ENCODE results near the gene KLK12. TPM values are rescaled to one million over a fixed set of nuclear protein-coding genes. Genes with fewer than 3 reads are reported as not detected.
A peak's percentile ranks its signal among the peaks of the same experiment; 100 is the strongest.

The KLK12 gene, protein sequence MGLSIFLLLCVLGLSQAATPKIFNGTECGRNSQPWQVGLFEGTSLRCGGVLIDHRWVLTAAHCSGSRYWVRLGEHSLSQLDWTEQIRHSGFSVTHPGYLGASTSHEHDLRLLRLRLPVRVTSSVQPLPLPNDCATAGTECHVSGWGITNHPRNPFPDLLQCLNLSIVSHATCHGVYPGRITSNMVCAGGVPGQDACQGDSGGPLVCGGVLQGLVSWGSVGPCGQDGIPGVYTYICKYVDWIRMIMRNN
- 0.78 TPM for total RNA-seq

DNA sequence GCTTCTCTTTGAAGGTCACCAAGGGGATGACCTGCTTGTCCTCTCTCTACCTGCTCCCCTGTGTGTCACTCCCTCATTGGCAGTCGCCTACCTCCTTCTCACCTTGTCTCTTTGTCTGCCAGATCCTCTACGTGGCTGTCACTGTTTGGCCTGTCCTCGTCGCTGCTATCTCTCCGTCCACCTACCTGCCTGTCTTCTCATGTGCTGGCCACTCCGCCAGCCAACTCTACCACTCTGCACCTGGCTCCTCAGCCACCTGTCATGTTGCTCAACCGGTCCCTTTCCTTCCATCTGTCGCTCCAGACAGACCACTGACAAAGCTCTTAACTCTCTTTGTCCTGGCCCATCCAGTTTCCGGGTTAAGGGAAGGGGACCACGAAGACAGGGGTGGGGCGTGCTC is at the start of gene KLK12:
Gene KLK12 (minus strand): TSS at position 299 of the 400 bp plus-strand sequence. CDS start 381 bp downstream, outside the sequence.
- DNase-seq (ENCODE audit: low spot score) = peak; percentile 21

DNA sequence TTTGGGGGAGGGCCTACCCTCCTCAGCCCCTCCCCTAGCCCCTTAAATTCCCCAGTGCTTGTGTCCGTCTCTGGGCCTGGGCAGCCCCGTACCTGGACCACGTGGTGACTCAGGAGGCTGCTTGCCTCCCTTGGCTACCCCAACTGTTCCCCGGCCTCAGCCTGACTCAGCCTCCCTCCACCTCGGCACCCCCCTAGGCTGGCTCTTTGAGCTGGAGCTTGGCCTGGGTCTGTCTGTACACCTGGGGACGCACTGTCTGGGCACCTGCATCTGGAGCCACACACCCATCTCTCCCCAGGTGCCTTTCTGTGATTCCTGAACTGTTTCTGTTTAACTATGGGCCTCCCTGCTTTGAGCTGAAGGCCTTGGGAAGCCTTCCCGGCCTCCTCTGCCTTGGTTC is 49.7 kb upstream of the KLK12 start:
- DNase-seq (ENCODE audit: low spot score) = no peak

DNA sequence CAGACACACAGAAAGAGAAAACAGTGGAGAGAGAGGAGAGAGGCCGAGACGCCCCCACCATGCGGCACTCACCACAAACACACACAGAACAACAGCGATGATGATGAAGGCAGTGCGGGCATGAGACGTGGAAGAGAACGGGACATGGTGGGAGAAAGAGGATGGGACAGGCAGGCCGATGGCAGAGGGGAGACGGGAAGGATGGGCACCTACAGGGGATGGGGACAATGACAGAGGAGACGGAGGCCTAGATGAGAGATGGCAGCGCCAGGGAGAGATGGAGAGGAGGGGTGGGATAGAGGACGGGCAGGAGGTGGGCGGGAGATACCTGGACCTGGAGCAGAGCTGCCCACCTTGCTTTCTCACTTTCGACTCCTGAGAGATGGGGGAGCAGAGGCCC is 49.0 kb upstream of the KLK12 start:
- DNase-seq (ENCODE audit: low spot score) = no peak

DNA sequence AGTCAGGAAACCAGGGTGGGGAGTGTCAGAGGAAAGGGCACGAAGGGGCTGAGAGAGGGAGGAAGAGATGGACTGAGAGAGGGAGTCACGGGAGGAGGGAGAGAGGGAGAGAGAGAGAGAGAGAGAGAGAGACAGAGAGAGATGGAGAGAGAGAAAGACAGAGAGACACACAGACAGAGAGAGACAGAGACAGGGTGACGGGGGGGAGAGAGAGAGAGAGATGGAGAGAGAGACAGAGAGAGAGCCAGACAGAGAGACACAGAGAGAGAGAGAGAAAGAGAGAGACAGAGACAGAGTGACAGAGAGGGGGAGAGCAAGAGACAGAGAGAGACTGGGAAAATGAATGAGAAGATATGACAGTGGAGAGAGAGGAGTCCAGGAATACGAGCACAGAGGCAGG is 48.4 kb upstream of the KLK12 start:
- DNase-seq (ENCODE audit: low spot score) = no peak

DNA sequence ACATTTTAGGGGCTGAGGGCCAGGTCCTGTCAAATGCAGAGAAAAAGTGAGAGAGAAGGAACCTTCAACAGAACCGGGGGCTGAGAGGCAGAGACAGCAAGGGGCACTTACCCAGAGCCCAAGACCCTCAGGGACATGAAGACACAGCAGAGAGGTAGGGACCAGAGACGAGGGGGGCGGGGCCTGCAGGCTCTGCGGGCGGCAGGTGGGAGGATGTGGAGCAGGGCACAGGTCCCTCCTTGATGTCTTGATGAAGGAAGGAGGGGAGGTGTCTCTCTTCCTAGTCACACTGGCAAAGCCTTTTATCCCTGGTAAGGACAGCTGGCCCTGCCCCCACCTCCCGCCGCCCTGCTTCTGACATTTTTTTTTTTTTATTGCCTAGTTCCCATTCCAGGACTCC is 47.8 kb upstream of the KLK12 start, which contains the start of gene KLK14:
Gene KLK14 (minus strand): TSS at position 277 of the 400 bp plus-strand sequence. CDS start 273 bp downstream, at position 4.
- DNase-seq (ENCODE audit: low spot score) = no peak

DNA sequence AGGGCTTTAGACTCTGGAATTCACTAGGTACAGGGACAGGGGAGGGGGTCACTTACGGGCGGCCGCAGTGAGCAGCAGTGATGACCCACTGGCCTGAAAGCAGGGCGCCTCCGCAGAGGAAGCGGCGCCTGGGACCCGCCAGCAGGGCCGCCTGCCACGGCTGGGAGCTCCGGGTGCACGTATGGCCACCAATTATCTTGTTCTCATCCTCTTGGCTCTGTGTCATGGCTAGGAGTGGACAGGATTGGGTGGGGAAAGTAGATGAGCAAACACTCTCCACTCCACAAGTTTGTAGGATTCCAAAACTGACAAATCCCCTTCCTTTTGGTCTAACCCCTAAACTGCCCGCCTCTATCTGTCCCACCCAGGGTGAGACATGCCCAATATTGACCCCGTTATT is 46.7 kb upstream of the KLK12 start:
- DNase-seq (ENCODE audit: low spot score) = no peak

DNA sequence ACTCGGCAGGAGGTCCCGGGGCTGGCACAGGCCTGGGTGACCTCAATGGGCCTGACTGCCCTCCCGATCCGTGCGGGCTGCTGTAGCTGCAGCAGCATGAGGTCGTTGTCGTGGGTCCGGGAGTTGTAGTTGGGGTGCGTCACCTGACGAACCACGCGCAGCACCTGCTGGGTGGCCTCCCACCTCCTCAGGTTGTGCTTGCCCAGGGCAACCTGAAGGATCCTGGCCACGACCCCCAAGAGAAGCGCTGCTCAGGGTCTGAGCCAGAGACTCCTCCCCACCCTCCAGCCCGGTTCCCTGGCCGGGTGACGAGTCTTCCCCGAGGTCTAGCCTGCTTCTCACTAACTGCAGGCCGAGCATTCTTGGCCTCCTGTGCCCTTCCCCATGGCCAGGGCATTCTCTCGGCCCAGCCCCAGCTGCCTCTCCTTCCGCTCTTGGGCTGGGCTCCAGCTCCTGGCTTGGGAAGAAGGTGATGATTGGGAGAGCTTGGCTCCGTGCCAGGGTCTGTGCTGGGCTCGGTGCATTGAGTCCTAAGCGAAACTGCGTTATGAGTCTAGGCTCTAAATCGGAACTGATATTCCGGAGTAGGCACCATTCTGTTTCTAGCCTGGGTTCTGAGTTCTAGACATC is 44.8 kb upstream of the KLK12 start:
- DNase-seq (ENCODE audit: low spot score) = no peak

DNA sequence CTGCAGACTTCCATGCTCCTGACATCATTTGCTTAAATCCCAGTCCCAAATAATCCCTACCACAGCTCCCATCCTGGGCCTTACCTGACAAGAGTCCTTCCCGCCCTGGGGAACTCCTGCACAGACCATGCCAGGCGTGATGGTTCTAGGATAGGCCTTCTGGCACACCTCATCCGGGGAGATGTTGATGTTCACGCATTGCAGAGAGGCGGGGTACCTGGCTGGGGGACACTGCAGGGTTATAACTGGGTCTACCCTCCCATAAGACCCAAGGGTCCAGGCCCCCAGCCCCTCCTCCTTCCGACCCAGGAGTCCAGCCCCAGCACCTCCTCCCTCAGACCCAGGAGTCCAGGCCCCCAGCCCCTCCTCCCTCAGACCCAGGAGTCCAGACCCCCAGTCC is 43.9 kb upstream of the KLK12 start:
- DNase-seq (ENCODE audit: low spot score) = no peak

DNA sequence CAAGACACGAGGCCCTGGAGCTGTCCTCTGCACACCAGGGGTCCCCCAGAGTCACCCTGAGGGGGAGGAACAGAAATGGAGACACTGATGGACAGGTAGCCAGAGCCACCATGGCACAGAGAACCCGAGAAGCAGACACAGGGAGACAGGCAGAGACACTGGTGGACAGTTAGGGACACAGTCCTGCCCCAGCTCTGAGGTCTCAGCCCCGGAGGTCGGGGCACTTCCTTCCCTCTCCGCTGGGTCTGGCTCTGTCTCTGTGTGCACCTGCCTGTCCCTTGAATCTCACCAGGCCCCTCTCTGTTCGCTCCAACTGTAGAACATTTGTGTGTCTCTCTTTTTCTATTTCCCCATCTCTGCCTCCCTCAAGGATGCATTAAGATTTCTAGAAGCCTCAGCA is 43.3 kb upstream of the KLK12 start:
- DNase-seq (ENCODE audit: low spot score) = no peak

DNA sequence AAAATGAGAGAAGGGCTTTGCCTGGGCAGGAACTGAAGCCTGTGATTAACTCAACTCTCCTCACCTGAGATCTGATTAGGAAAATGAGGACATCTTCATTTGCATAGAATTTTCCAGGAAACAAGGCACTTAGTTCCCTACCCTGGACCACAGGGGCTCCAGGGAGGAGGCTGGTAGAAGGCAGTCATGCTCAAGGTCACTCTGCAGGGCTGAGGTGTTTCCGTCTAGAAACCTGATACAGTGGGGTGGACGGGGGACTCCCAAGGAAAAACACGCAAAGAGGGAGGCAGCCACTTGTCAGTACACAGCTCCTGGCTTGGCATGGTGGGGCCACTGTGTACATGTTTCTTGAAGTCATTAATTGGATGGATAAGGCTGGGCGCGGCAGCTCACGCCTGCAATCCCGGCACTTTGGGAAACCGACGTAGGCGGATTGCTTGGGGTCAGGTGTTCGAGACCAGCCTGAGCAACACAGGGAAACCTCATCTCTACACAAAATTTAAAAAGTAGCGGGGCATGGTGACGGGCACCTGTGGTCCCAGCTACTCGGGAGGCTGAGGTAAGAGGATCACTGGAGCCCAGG is 41.9 kb upstream of the KLK12 start:
- no peak for DNase-seq (ENCODE audit: low spot score)

DNA sequence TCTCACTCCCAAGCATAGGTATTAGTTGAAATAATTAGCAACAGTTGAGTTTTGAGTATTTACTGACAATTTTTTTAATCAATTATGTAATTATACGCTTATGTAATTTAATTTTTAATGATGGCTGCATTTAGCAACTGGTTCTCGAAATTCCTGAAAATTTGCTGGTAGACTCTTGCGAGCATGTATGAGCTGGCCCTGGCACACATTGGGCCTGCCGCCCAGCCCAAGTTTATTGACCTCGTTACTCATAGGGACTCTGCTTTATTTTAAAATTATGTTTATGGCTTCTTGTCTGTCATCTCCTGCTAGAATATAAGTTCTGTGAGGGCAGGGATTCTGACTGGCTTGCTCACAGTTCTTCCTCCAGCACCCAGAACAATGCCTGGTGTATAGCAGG is 41.2 kb upstream of the KLK12 start:
- no peak for DNase-seq (ENCODE audit: low spot score)

DNA sequence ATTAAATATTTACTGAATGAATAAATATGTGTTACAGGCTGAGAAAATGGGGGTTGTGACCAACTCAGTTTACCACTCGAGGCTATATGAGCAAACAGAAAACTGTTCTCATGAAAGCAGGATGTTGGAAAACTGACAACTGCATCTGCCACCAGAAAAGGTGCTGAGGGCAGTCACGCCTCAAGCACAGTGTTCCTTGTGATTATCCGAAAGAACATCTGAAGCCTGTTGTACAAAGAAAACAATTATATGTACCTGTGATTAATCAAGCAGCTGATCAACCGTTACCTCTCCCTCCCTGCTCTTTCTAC is 36.2 kb upstream of the KLK12 start:
- no peak for DNase-seq (ENCODE audit: low spot score)

DNA sequence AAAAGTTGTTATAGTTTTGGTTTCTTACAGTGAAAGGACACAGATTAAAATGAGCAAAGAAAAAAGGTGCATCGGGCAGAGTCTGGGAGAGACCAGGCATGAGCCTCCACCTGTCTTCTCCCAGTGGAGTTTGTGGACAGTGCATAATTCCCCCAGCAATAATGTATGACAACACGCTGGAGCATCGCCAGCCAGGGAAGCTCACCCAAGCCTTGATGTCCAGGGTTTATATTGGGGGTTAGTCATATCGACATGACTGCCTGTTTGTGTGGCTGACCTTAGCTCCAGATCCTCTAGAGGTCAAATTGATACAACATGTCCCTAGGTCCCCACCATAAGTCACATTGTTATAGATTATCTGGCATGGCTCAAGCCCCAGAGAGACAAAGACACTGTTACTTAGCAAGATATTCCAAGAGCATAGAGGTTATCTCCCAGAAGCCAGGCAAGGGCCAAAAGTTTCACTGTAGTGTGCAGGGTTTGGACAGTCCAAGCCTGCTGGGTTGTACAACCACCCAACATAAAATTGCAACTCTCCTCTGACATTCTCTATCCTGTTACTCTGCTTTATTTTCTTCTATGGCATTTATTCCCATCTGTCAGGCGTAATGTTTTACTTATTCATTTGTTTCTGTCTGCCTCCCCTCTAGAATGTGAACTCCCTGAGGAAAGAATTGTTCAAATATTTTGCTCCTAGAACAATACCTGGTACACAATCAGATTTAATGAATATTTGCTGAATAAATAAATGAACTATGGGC is 35.7 kb upstream of the KLK12 start:
- DNase-seq (ENCODE audit: low spot score) = no peak

DNA sequence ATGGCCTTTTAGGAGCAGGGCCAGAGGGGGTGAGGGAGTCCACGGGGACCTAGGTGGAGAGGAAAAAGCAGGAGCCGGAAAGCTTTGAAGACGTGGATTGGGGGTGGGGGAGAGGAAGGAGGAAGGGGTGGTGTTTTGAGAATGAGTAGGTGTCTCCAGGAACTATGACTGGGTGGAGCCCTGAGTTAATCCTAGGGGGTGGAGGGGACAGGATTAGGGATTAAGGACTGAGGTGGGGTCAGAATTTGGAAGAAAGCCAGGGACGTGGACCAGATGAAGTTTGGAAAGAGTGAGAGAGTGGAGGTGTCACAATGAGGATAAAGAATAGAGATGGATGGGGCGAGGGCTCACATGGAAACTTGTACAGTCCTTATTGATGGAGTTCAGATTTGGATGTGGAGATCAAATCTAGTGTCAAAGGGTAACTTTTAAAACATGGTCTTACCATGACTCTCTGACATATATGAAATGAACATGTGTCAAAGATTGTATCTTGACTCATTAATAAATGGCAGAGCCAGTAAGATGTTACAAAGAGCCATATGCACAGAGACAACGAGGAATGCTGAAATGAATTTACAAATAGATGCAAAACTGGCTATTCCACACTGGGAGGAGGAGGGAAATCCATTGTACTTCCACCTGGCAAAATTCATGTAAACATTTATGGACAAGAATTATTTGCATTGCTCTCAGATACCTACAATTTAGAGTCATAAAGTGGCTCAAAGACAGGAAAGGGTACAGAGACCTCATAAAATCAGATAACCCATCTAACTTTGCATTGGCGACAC is 31.8 kb upstream of the KLK12 start:
- DNase-seq (ENCODE audit: low spot score) = no peak

DNA sequence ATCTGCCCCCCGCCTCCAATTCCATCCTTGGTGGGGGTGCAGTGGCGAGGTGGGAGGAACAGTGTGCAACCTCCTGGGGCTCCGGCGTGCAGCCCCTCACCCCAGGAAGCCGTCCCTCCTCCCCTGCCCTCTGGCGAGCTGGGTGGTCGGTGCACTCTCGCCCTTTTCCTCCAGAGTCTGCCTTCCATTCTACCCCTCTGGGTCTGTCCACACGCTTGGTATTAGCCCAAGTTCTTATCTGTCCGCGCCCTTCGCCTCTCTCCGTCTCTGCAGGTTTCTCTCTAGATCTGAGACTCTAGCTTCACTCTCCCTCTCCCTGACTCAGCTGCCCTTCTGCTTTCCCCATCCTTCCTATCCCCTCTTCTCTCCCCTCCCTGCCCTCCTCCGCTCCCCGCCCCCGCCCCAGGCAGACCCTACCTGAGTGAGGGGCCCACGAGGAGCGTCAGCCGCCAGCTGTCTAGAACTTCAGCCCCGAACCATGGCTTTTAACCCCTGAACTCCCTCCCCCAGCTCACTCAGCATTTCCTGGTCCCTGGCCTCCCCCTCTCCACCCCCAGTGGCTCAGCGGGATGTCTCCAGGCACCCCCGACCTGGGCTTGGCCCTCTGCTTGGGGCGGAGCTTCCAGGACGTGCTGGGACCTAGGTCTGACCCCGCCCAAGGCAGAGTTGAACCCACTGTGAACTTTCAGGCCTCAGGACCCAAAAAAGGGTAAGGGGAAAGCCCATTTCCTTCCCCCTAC is 30.6 kb upstream of the KLK12 start:
- no peak for DNase-seq (ENCODE audit: low spot score)

DNA sequence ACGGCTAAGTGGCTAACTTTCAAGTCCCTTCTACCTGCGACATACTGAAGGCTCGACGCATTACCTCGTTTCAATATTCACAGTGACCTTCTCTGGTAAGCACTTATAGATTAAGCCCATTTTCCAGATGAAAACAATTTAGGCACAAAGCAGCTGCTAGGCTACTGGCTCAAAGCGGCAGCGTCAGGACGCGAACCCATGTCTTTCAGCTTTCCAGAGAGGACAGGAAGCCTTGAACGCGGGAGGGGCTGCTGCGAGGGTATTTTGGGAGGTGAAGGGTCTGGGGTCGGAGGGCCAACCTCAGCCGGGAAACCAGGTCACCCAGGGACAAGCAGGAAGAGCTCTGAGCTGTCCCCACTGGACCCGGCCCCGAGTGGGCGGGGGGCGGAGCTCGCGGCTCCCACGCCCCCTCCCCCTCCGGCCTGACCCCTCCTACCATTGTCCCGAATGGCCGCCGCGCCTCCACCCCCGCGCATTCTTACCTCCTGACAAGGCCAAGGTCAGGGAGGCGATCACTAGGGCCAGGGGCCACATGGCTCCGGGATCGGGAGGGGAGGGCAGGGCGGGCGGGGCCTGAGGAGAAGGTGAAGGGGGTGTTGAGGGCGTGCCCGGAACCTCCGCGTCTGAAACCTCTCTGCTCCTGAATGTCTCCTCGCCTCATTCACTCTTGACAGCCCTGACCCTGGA is 29.9 kb upstream of the KLK12 start, which contains the start of gene KLK13:
Gene KLK13 (minus strand): TSS at position 559 of the 687 bp plus-strand sequence. CDS start 25 bp downstream, at position 534.
- peak; percentile 16 for DNase-seq (ENCODE audit: low spot score)

DNA sequence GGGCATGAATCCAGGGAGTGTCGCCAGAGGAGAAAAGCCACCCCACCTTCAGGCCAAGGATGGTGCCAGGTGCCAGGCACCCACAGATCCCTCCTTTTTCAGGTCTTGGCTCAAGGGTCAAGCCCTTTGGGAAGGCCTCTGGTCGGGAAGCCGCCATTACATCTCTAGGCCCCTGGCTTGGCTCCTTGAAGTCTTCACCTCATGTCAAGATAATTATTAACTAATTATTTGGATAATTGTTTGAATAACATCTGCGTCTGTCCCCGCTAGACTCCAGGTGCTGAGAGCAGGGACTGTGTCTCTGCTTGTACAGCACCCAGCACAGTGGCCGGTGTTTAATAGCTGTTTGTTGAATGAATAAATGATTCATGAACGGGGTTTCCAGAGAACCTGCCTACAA is 28.9 kb upstream of the KLK12 start:
- no peak for DNase-seq (ENCODE audit: low spot score)

DNA sequence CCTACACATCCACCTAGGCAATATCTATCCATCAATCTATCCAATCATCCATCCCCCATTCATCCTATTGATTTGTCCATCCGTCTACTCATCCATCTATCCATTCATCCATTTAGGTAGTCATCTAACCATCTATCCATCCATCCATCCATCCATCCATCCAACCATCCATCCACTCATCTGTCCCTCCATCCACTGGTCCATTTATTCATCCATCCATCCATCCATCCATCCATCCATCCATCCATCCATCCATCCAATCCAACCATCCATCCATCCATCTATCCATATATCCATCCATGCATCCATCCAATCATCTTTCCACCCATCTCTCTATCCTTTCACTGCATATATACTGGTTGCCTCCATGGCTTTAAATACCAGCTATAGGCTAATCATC is 26.2 kb upstream of the KLK12 start:
- DNase-seq (ENCODE audit: low spot score) = no peak

DNA sequence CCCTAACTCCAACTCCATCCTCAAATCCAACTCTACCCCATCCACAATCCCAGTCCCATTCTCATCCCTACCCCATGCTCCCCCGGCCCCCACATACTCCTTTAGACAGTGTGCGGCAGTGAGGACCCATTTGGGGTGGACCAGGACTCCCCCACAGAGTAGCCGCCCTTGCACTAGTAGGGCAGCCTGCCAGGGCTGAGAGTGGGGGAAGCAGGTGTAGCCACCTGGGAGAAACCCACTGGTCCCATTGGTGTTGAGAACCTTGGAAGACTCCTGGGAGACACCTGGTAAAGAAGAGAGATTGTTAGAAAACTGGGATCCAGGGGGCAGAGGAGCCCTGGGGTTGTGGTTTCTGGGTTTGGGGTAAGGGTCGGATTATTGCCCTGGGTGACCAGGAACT is 25.5 kb upstream of the KLK12 start:
- no peak for DNase-seq (ENCODE audit: low spot score)

DNA sequence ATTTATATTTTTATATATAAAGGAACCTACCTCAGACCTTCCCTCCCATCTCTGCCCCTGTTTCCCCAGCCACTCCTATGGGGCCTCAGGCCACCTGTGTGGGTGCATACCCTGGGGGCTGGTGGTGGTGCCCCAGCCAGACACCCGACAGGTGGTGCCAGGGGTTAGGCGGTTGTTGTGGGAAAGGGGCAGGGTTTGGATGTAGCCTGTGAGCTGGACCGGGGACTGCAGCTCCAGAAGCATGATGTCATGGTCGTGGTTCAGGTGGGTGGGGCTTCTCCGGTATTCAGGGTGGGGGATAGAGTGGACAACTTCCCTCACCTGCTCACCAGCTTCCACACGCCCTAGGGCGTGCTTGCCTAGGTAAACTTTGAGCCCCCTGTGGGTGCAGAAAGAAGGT is 24.9 kb upstream of the KLK12 start:
- no peak for DNase-seq (ENCODE audit: low spot score)

DNA sequence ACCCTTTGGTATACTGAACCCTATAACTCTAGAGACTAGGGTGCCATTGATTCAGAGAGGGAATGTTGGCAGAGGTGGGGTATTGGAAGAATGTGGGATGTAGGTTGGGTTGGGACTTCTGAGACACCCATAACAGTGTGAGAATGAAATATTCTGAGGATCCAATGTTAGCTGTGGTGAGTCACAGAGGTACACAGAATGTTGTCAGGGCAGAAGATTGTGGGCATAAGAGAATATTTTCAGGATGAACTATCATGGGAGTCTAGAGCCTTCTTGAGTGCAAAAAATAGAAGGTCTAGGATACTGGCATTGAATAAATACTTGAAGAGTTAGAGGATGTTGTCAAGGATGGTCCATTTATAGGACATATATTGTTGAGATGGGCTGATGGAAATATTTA is 21.1 kb upstream of the KLK12 start:
- no peak for DNase-seq (ENCODE audit: low spot score)

Data from mucosa of gallbladder (tissue), 1 donor.